Measurements from ENCODE around the gene RERE. TPM values are rescaled to one million over a fixed set of nuclear protein-coding genes. Genes with fewer than 3 reads are reported as not detected.

RERE gene
- total RNA-seq, 4 donors from 2014 or later, result 86.4 to 111 (median 103) TPM

- Histone ChIP-seq H3K4me3 (no peak overlapping the region), H3K9me3 (no peaks in the 10 kb centered on the region), H3K36me3 (no peaks in the 10 kb centered on the region), H3K4me1 (peaks cover 0 to 9% (median 0%) of the 10 kb centered on the region in 4 donors), H3K27me3 (no peaks in the 10 kb centered on the region), H3K27ac (no peak overlapping the region)
- WGBS, 2 donors, result 71 to 74% methylated on average over 5 of the region's 5 CpGs
- no peak for DNase-seq (ENCODE audit: low spot score in 2 of 2)
- TF ChIP-seq POLR2A (IDR thresholded peaks at IDR 0.05) (no peak), EP300 (IDR thresholded peaks at IDR 0.05) (no peak), CTCF (IDR thresholded peaks at IDR 0.05) (no peak)
These were observed 229.7 kb downstream of the RERE start for GRCh38 chr1:8587784-8588183.

DNA sequence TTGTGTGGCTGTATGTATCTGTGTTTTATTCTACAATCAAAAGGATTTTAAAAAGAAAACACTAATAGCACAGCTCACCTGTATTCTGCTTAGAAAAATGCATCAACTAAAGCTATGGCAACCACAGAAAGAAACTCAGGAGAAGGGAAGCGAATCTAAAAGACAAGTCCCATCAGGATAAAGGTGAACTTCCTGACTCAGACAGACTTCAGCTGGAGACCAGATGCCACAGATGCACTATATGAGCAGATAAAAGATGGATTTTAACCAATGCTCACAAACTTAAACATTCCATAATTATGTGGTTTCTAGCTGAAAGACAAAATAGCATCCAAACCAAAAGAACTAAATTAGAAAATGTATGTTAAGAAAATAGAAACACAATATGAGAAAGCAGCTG is 231.0 kb downstream of the RERE start:
- Histone ChIP-seq H3K27ac (no peak overlapping the region), H3K4me1 (peaks cover 0 to 9% (median 0%) of the 10 kb centered on the region in 4 donors), H3K27me3 (no peaks in the 10 kb centered on the region), H3K36me3 (no peaks in the 10 kb centered on the region), H3K4me3 (no peak overlapping the region), H3K9me3 (no peaks in the 10 kb centered on the region)
- 95 to 96% methylated on average over 1 of the region's 1 CpG for WGBS, 2 donors
- no peak for DNase-seq (ENCODE audit: low spot score in 2 of 2)
- no peak for TF ChIP-seq CTCF (IDR thresholded peaks at IDR 0.05)
- TF ChIP-seq POLR2A (IDR thresholded peaks at IDR 0.05), result no peak
- no peak for TF ChIP-seq EP300 (IDR thresholded peaks at IDR 0.05)

- H3K36me3 ChIP-seq, result no peaks in the 10 kb centered on the region
- no peak overlapping the region for H3K4me3 ChIP-seq
- DNase-seq (ENCODE audit: low spot score in 2 of 2), result no peak
- H3K27ac ChIP-seq, result no peak overlapping the region
- no peaks in the 10 kb centered on the region for H3K27me3 ChIP-seq
- no peaks in the 10 kb centered on the region for H3K4me1 ChIP-seq
- 79 to 89% methylated on average over 3 of the region's 3 CpGs for WGBS, 2 donors
- H3K9me3 ChIP-seq, result no peaks in the 10 kb centered on the region
- no peak for TF ChIP-seq EP300 (IDR thresholded peaks at IDR 0.05)
- no peak for TF ChIP-seq POLR2A (IDR thresholded peaks at IDR 0.05)
- TF ChIP-seq CTCF (IDR thresholded peaks at IDR 0.05), result no peak
These were observed 233.1 kb downstream of the RERE start for GRCh38 chr1:8584316-8584715.

- no peak for DNase-seq (ENCODE audit: low spot score in 2 of 2)
- Histone ChIP-seq H3K36me3 (no peaks in the 10 kb centered on the region), H3K4me1 (no peaks in the 10 kb centered on the region), H3K27me3 (no peaks in the 10 kb centered on the region), H3K27ac (no peak overlapping the region), H3K4me3 (no peak overlapping the region), H3K9me3 (no peaks in the 10 kb centered on the region)
- 84 to 89% methylated on average over 3 of the region's 3 CpGs for WGBS, 2 donors
- no peak for TF ChIP-seq EP300 (IDR thresholded peaks at IDR 0.05)
- no peak for TF ChIP-seq POLR2A (IDR thresholded peaks at IDR 0.05)
These were observed 234.4 kb downstream of the RERE start for GRCh38 chr1:8583031-8583430.

- Histone ChIP-seq H3K36me3 (no peaks in the 10 kb centered on the region), H3K9me3 (no peaks in the 10 kb centered on the region), H3K27ac (no peak overlapping the region), H3K27me3 (no peaks in the 10 kb centered on the region), H3K4me1 (no peaks in the 10 kb centered on the region), H3K4me3 (no peak overlapping the region)
- no peak for DNase-seq (ENCODE audit: low spot score in 2 of 2)
- 59 to 67% methylated on average over 4 of the region's 4 CpGs for WGBS, 2 donors
- TF ChIP-seq EP300 (IDR thresholded peaks at IDR 0.05), result no peak
- no peak for TF ChIP-seq POLR2A (IDR thresholded peaks at IDR 0.05)
- no peak for TF ChIP-seq CTCF (IDR thresholded peaks at IDR 0.05)
These were observed 236.9 kb downstream of the RERE start for GRCh38 chr1:8580566-8580965.

- DNase-seq (ENCODE audit: low spot score in 2 of 2), result no peak
- 68 to 80% methylated on average over 5 of the region's 5 CpGs for WGBS, 2 donors
- no peaks in the 10 kb centered on the region for H3K9me3 ChIP-seq
- H3K4me1 ChIP-seq, result no peaks in the 10 kb centered on the region
- H3K36me3 ChIP-seq, result no peaks in the 10 kb centered on the region
- TF ChIP-seq EP300 (IDR thresholded peaks at IDR 0.05), result no peak
- no peak for TF ChIP-seq POLR2A (IDR thresholded peaks at IDR 0.05)
- H3K4me3 ChIP-seq, result no peak overlapping the region
- no peaks in the 10 kb centered on the region for H3K27me3 ChIP-seq
- no peak overlapping the region for H3K27ac ChIP-seq
These were observed 238.5 kb downstream of the RERE start for GRCh38 chr1:8578936-8579335.
